Measurements from ENCODE around the gene SNAP47.

GRCh38 chr1:227789084-227790033, 54.1 kb downstream of the SNAP47 start:
- TF ChIP-seq POLR2A (IDR thresholded peaks at IDR 0.05; ENCODE audit: low read depth, low read length) (no peak), RAD21 (IDR thresholded peaks at IDR 0.05; ENCODE audit: low read length) (no peak), USF2 (IDR thresholded peaks at IDR 0.05; ENCODE audit: low read depth, low read length) (no peak)
- TF ChIP-seq, protein P1, sequence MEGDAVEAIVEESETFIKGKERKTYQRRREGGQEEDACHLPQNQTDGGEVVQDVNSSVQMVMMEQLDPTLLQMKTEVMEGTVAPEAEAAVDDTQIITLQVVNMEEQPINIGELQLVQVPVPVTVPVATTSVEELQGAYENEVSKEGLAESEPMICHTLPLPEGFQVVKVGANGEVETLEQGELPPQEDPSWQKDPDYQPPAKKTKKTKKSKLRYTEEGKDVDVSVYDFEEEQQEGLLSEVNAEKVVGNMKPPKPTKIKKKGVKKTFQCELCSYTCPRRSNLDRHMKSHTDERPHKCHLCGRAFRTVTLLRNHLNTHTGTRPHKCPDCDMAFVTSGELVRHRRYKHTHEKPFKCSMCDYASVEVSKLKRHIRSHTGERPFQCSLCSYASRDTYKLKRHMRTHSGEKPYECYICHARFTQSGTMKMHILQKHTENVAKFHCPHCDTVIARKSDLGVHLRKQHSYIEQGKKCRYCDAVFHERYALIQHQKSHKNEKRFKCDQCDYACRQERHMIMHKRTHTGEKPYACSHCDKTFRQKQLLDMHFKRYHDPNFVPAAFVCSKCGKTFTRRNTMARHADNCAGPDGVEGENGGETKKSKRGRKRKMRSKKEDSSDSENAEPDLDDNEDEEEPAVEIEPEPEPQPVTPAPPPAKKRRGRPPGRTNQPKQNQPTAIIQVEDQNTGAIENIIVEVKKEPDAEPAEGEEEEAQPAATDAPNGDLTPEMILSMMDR (conservative IDR thresholded peaks at IDR 0.05; ENCODE audit: low read depth, low read length): 0 out of 2 replicates have a peak, but pooled peaks have one; percentile 11

Data from IMR-90 (cell line).